ENCODE data around the gene COA7. TPM values are rescaled to one million over a fixed set of nuclear protein-coding genes. Genes with fewer than 3 reads are reported as not detected.
"Not testable (repeated sequence)": the region's sequence is repeated elsewhere in the genome, so short reads cannot be mapped to it uniquely, and the experiment has no call there.

Gene COA7
- total and polyA plus RNA-seq, 10 of the 15 experiments (the other 5 are each of a cell fraction or from before 2014, with no cell fraction given), result 7.5 to 20.2 (median 15.4) TPM

GRCh38 chr1:52738148-52738547, 40.0 kb upstream of the COA7 start:
- no peak for DNase-seq (ENCODE audit: low read depth, low spot score)
- BruUV-seq (replicated peaks), result no TSS peak
- ChIA-PET POLR2A (interaction anchor here (0.6 kb wide), 1 partner anchor 96 kb away, joined by 3 read pairs; no protein-coding TSS in a partner anchor), SMC1A (ENCODE audit: uncharacterized antibody, unreplicated experiment) (no interaction called here), CTCF (no interaction called here), RAD21 (ENCODE audit: unreplicated experiment) (no interaction called here)
- no peaks in the 10 kb centered on the region for H3K36me3 ChIP-seq (ENCODE audit: control insufficient read depth in 2 of 2, insufficient read depth in 2 of 2, low read length in 1 of 2)
- no peaks in the 10 kb centered on the region for H4K20me1 ChIP-seq (ENCODE audit: control insufficient read depth, insufficient read depth)
- H3K27ac ChIP-seq (ENCODE audit: control insufficient read depth, insufficient read depth), result no peak overlapping the region
- H3K4me1 ChIP-seq (ENCODE audit: control insufficient read depth, insufficient read depth, low read length), result peaks cover 2% of the 10 kb centered on the region; the same call in 1 of the 2 replicates
- no peak overlapping the region for H3K4me3 ChIP-seq
- H3K79me2 ChIP-seq (ENCODE audit: control insufficient read depth, insufficient read depth, low read length), result peaks cover 2% of the 10 kb centered on the region
- no peak overlapping the region for H3K4me2 ChIP-seq (ENCODE audit: control insufficient read depth, insufficient read depth)
- H3K27me3 ChIP-seq (replicated peaks in 1 of 2; ENCODE audit: control insufficient read depth in 2 of 2, insufficient read depth in 2 of 2, low read length in 1 of 2), result no peaks in the 10 kb centered on the region
- FAIRE-seq, result no peak
- no peak overlapping the region for H3K9ac ChIP-seq (ENCODE audit: control insufficient read depth, insufficient read depth, low read length)
- no peak overlapping the region for H2AFZ ChIP-seq (ENCODE audit: control insufficient read depth, low read depth, low read length)
- in situ Hi-C loops (cut with MboI), result no loop called here
- H3K9me3 ChIP-seq (replicated peaks; ENCODE audit: control insufficient read depth, insufficient read depth, low read length), result no peaks in the 10 kb centered on the region
- no peak for ATAC-seq
- TF ChIP-seq MTA3 (IDR thresholded peaks at IDR 0.05; ENCODE audit: borderline replicate concordance, low read length), result no peak
- 99% methylated on average over 5 of the region's 5 CpGs for WGBS (ENCODE audit: insufficient coverage, insufficient replicate concordance, low lambda C conversion rate, missing lambda C conversion rate)
- intact Hi-C loops (cut with micrococcal nuclease; ENCODE audit: unreplicated experiment), result no loop called here

GRCh38 chr1:52735371-52735770, 37.2 kb upstream of the COA7 start:
- ATAC-seq; FAIRE-seq; H3K79me2 ChIP-seq (ENCODE audit: control insufficient read depth, insufficient read depth, low read length); POLR2A ChIA-PET; SMC1A ChIA-PET (ENCODE audit: uncharacterized antibody, unreplicated experiment); H3K4me2 ChIP-seq (ENCODE audit: control insufficient read depth, insufficient read depth); H3K4me1 ChIP-seq (ENCODE audit: control insufficient read depth, insufficient read depth, low read length); H3K27me3 ChIP-seq (replicated peaks in 1 of 2; ENCODE audit: control insufficient read depth in 2 of 2, insufficient read depth in 2 of 2, low read length in 1 of 2); intact Hi-C loops (cut with micrococcal nuclease; ENCODE audit: unreplicated experiment); RAD21 ChIA-PET (ENCODE audit: unreplicated experiment); H3K4me3 ChIP-seq; DNase-seq (ENCODE audit: low read depth, low spot score); H3K9ac ChIP-seq (ENCODE audit: control insufficient read depth, insufficient read depth, low read length); H3K9me3 ChIP-seq (replicated peaks; ENCODE audit: control insufficient read depth, insufficient read depth, low read length); H2AFZ ChIP-seq (ENCODE audit: control insufficient read depth, low read depth, low read length); H3K27ac ChIP-seq (ENCODE audit: control insufficient read depth, insufficient read depth); H3K36me3 ChIP-seq (ENCODE audit: control insufficient read depth in 2 of 2, insufficient read depth in 2 of 2, low read length in 1 of 2); H4K20me1 ChIP-seq (ENCODE audit: control insufficient read depth, insufficient read depth); BruUV-seq (replicated peaks); in situ Hi-C loops (cut with MboI); CTCF ChIA-PET: not testable (repeated sequence)
- 94% methylated on average over 9 of the region's 9 CpGs for WGBS (ENCODE audit: insufficient coverage, insufficient replicate concordance, low lambda C conversion rate, missing lambda C conversion rate)
